ENCODE measurements around the gene PHC3. TPM values are rescaled to one million over a fixed set of nuclear protein-coding genes. Genes with fewer than 3 reads are reported as not detected.
"Not testable (repeated sequence)": the region's sequence is repeated elsewhere in the genome, so short reads cannot be mapped to it uniquely, and the experiment has no call there.

The PHC3 gene
- polyA plus RNA-seq, 1 donor (not counting 4 experiments of a cell fraction or from before 2014, with no cell fraction given) = 32.2 TPM

DNA sequence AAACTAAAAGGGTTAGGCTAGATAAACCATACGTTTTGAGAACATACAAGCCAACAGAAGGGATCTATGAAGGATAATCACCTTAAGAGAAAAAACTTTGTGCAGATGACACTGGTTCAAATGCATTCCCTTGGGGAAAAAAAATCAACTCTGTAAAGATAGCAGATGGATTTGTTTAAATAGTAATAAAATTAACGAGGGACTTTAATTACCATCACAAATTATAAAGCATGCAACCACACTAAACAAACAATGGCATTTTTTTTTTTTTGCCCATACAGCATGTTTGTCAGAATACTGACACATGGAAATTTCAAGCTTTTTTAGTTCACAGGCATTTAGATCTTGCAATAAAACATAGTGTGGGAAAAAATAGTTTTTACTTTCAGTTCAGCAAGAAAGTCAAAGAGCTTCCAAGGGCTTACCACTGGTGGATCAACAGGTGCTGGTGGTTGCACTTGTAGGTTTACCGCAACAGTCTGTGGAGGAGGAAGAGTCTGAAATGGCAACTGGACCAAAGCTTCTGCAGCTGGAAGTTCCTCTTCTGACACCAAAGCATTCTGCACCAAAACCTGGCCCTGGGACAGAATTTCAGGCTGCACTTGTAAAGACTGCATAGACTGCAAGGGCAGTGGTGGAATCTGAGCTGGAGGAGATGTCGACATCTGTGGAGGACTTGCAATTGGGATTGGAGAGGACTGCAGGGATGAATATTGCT is 53.1 kb downstream of the PHC3 start:
- no peaks in the 10 kb centered on the region for H3K27me3 ChIP-seq (ENCODE audit: control insufficient read depth, extremely low read depth, insufficient read depth, low read length)
- H4K20me1 ChIP-seq (ENCODE audit: control insufficient read depth, extremely low read depth, insufficient read depth, low read length) = no peaks in the 10 kb centered on the region
- no peak overlapping the region for H3K4me2 ChIP-seq (ENCODE audit: control insufficient read depth, extremely low read depth, insufficient read depth, low read depth, low read length)
- DNase-seq (ENCODE audit: low read depth, low spot score) (no peak), FAIRE-seq (no peak)
- peaks cover 2% of the 10 kb centered on the region for H3K79me2 ChIP-seq (ENCODE audit: control insufficient read depth, insufficient read depth, low read length)
- H3K9ac ChIP-seq (ENCODE audit: control insufficient read depth, extremely low read depth, insufficient read depth, low read length) = no peak overlapping the region
- H2AFZ ChIP-seq (ENCODE audit: control insufficient read depth, low read length) = no peak overlapping the region
- dilution Hi-C loops (cut with MboI; ENCODE audit: extremely low pct_ligation_motif_present, low sequenced_read_pairs) = no loop called here
- no peak overlapping the region for H3K4me3 ChIP-seq (ENCODE audit: control insufficient read depth in 2 of 3, extremely low read depth in 1 of 3, insufficient read depth in 2 of 3, low read depth in 1 of 3, low read length in 3 of 3)
- no peak for TF ChIP-seq EZH2 (IDR thresholded peaks at IDR 0.05; ENCODE audit: low read length)
- TF ChIP-seq, protein P1, sequence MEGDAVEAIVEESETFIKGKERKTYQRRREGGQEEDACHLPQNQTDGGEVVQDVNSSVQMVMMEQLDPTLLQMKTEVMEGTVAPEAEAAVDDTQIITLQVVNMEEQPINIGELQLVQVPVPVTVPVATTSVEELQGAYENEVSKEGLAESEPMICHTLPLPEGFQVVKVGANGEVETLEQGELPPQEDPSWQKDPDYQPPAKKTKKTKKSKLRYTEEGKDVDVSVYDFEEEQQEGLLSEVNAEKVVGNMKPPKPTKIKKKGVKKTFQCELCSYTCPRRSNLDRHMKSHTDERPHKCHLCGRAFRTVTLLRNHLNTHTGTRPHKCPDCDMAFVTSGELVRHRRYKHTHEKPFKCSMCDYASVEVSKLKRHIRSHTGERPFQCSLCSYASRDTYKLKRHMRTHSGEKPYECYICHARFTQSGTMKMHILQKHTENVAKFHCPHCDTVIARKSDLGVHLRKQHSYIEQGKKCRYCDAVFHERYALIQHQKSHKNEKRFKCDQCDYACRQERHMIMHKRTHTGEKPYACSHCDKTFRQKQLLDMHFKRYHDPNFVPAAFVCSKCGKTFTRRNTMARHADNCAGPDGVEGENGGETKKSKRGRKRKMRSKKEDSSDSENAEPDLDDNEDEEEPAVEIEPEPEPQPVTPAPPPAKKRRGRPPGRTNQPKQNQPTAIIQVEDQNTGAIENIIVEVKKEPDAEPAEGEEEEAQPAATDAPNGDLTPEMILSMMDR (optimal IDR thresholded peaks at IDR 0.05 in 1 of 3, IDR thresholded peaks at IDR 0.05 in 1 of 3, conservative IDR thresholded peaks at IDR 0.05 in 1 of 3; ENCODE audit: extremely low read depth in 1 of 3, insufficient read depth in 2 of 3, low read length in 3 of 3) = no peak
- H3K36me3 ChIP-seq (ENCODE audit: control insufficient read depth in 2 of 2, extremely low read depth in 1 of 2, insufficient read depth in 2 of 2, low read length in 2 of 2) = peaks cover 6 to 15% of the 10 kb centered on the region in 2 experiments
- H3K9me1 ChIP-seq (ENCODE audit: control insufficient read depth, extremely low read depth, insufficient read depth, low read length) = no peaks in the 10 kb centered on the region
- H3K4me1 ChIP-seq (ENCODE audit: control insufficient read depth, extremely low read depth, insufficient read depth, low read length) = no peaks in the 10 kb centered on the region
- no peaks in the 10 kb centered on the region for H3K9me3 ChIP-seq (ENCODE audit: control insufficient read depth, low read depth, low read length)
- H3K27ac ChIP-seq (ENCODE audit: control insufficient read depth, insufficient read depth, low read length) = no peak overlapping the region

- no peaks in the 10 kb centered on the region for H4K20me1 ChIP-seq (ENCODE audit: control insufficient read depth, extremely low read depth, insufficient read depth, low read length)
- no peak for FAIRE-seq
- H3K4me1 ChIP-seq (ENCODE audit: control insufficient read depth, extremely low read depth, insufficient read depth, low read length) = no peaks in the 10 kb centered on the region
- H3K9me1 ChIP-seq (ENCODE audit: control insufficient read depth, extremely low read depth, insufficient read depth, low read length) = no peaks in the 10 kb centered on the region
- DNase-seq (ENCODE audit: low read depth, low spot score) = no peak
- H3K4me2 ChIP-seq (ENCODE audit: control insufficient read depth, extremely low read depth, insufficient read depth, low read depth, low read length) = no peak overlapping the region
- no peak overlapping the region for H3K4me3 ChIP-seq (ENCODE audit: control insufficient read depth in 2 of 3, extremely low read depth in 1 of 3, insufficient read depth in 2 of 3, low read depth in 1 of 3, low read length in 3 of 3)
- no peaks in the 10 kb centered on the region for H3K9me3 ChIP-seq (ENCODE audit: control insufficient read depth, low read depth, low read length)
- no peak overlapping the region for H3K27ac ChIP-seq (ENCODE audit: control insufficient read depth, insufficient read depth, low read length)
- H3K9ac ChIP-seq (ENCODE audit: control insufficient read depth, extremely low read depth, insufficient read depth, low read length) = no peak overlapping the region
- H3K79me2 ChIP-seq (ENCODE audit: control insufficient read depth, insufficient read depth, low read length) = no peaks in the 10 kb centered on the region
- TF ChIP-seq, protein P1 (optimal IDR thresholded peaks at IDR 0.05 in 1 of 3, IDR thresholded peaks at IDR 0.05 in 1 of 3, conservative IDR thresholded peaks at IDR 0.05 in 1 of 3; ENCODE audit: extremely low read depth in 1 of 3, insufficient read depth in 2 of 3, low read length in 3 of 3) = peak in 1 of 3 experiments; percentile 10
- TF ChIP-seq EZH2 (IDR thresholded peaks at IDR 0.05; ENCODE audit: low read length) = no peak
- no peaks in the 10 kb centered on the region for H3K27me3 ChIP-seq (ENCODE audit: control insufficient read depth, extremely low read depth, insufficient read depth, low read length)
- peaks cover 5 to 23% of the 10 kb centered on the region in 2 experiments for H3K36me3 ChIP-seq (ENCODE audit: control insufficient read depth in 2 of 2, extremely low read depth in 1 of 2, insufficient read depth in 2 of 2, low read length in 2 of 2)
- dilution Hi-C loops (cut with MboI; ENCODE audit: extremely low pct_ligation_motif_present, low sequenced_read_pairs) = no loop called here
- H2AFZ ChIP-seq (ENCODE audit: control insufficient read depth, low read length) = no peak overlapping the region
Observed at GRCh38 chr3:170117134-170117533, 64.4 kb downstream of the PHC3 start.

DNA sequence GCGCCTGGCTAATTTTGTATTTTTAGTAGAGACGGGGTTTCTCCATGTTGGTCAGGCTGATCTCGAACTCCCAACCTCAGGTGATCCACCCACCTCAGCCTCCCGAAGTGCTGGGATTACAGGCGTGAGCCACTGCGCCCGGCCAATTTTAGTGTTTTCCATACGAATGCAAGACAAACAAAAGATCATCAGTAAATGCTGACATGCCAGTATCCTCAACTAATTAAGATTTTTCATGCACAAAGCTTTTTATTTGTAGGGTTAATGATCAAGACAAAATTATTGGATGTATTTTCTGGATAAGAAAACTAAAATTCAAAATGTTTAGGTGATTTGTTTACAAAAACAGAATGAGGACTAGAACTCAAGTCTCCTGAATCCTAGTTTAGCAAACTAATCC is 67.4 kb downstream of the PHC3 start:
- FAIRE-seq; H3K9me3 ChIP-seq (ENCODE audit: control insufficient read depth, low read depth, low read length); H3K4me3 ChIP-seq (ENCODE audit: control insufficient read depth in 2 of 3, extremely low read depth in 1 of 3, insufficient read depth in 2 of 3, low read depth in 1 of 3, low read length in 3 of 3); H3K4me1 ChIP-seq (ENCODE audit: control insufficient read depth, extremely low read depth, insufficient read depth, low read length); DNase-seq (ENCODE audit: low read depth, low spot score); H2AFZ ChIP-seq (ENCODE audit: control insufficient read depth, low read length); H4K20me1 ChIP-seq (ENCODE audit: control insufficient read depth, extremely low read depth, insufficient read depth, low read length); dilution Hi-C loops (cut with MboI; ENCODE audit: extremely low pct_ligation_motif_present, low sequenced_read_pairs); H3K4me2 ChIP-seq (ENCODE audit: control insufficient read depth, extremely low read depth, insufficient read depth, low read depth, low read length); H3K79me2 ChIP-seq (ENCODE audit: control insufficient read depth, insufficient read depth, low read length); H3K27ac ChIP-seq (ENCODE audit: control insufficient read depth, insufficient read depth, low read length); H3K9me1 ChIP-seq (ENCODE audit: control insufficient read depth, extremely low read depth, insufficient read depth, low read length); H3K27me3 ChIP-seq (ENCODE audit: control insufficient read depth, extremely low read depth, insufficient read depth, low read length); H3K9ac ChIP-seq (ENCODE audit: control insufficient read depth, extremely low read depth, insufficient read depth, low read length): not testable (repeated sequence)
- H3K36me3 ChIP-seq (ENCODE audit: control insufficient read depth in 2 of 2, extremely low read depth in 1 of 2, insufficient read depth in 2 of 2, low read length in 2 of 2) = peaks cover 4 to 14% of the 10 kb centered on the region in 2 experiments

Data from keratinocyte (primary cell).